ENCODE measurements around the gene PHLDB1.

GRCh38 chr11:118620529-118621070 lies 13.2 kb downstream of the PHLDB1 start:
- no peak for TF ChIP-seq CTCF (IDR thresholded peaks at IDR 0.05 in 4 of 5, conservative IDR thresholded peaks at IDR 0.05 in 1 of 5)
- TF ChIP-seq POLR2A (IDR thresholded peaks at IDR 0.05) = no peak
